GM19468 (cell line): ENCODE measurements around the gene CRHR1.
"Not testable (repeated sequence)": the region's sequence is repeated elsewhere in the genome, so short reads cannot be mapped to it uniquely, and the experiment has no call there.

Experiments
- ATAC-seq: cut with Tn5 transposase; IDR thresholded peaks from one replicate; pipeline ENCODE4 v1.9.1; 2021; ENCODE audit warnings: mild to moderate bottlenecking, moderate library complexity, moderate number of reproducible peaks; ENCODE audit not compliant: unreplicated experiment; ENCODE audit errors: extremely low read depth

Gene CRHR1

DNA sequence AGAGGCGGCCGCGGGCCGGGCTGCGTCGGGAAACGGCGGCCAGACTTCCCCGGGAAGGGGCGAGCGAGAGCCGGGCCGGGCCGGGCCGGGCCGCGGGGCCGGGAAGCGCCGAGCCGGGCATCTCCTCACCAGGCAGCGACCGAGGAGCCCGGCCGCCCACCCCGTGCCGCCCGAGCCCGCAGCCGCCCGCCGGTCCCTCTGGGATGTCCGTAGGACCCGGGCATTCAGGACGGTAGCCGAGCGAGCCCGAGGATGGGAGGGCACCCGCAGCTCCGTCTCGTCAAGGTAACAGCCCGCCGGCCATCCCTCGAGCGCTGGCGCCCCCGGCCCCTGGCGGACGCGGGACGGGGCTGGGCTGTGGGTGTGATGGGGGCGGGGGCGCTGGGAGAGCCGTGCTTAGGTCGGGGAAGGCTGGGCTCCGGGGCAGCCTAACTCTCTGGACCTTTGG is at the start of gene CRHR1:
TSS of gene CRHR1 (plus strand) at position 28 of the 448 bp plus-strand sequence. CDS start at position 253, 225 bp downstream.
- no peak for ATAC-seq

DNA sequence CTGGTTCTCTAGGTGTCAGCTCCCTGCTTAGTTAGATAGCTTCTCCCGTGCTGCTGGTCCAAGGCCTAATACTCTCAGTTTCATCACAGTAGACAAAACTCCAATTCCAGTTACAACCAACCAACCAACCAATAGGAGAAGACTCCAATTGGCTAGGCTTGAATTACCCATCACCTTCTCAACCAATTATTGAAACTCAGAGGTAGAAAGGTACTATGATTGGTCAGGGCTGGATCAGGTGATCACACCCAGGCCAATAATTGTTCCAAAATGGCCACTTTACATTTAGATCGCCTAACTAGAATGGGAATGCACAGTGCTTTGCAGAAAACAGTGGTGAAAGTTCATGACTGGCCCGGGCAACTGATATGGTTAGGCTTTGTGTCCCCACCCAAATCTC is 49.5 kb upstream of the CRHR1 start:
- ATAC-seq, result no peak

GRCh38 chr17:45735488-45735887 is 48.6 kb upstream of the CRHR1 start:
- no peak for ATAC-seq

DNA sequence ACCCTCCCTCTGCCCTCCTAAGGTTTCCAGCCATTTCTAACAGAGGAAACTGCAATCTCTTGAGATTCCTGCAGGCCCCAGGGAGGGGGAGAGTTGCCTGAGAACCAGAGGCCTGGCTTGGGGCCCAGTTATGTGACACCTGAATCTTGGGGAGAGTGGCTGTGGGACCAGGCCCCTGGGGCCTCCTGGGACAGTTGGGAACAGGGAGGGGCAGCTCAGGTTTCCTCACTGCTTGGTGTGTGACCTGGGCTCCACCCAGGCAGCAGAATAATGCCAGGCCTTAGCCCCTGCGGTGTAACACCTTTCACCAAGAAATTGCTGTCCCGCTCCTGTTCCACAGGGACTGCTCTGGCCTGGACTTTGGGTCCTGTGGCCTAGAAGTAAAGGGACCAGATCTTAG is 44.3 kb upstream of the CRHR1 start:
- no peak for ATAC-seq

DNA sequence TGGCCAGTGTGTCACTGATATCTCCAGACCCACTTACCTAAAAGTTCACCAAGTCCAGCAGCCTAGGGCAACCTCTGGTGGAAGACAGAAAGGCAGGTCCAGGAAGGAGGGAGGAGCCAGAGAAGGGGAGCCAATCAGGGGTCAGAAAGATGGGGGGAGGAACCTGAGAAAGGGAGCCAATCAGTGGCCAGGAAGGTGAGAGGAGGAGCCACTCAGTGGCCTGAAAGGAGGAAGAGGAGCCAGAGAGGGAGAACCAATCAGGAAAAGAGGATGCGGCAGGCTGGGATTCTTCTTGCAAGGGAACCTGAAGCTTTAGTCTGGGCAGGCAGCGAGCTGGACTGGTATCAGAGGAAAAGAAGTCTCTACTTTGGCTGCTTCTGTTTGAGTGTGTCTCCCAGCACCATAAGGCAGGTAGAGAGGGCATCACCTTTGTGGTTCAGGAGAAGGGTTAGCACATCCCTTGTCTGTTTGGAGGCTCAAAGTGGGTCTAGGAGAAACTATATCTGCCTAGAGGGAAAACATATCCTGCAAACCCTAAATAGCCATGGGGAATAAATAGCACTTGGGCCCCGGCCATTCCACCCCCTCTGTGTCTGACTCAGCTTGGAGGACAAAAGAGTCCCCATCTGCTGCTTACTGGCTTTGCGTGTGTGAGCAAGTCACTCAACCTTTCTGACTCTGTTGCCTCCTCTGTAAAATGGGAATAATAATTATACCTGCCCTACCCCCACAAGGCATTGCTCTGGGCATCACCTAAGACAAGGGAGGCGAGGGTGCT is 43.4 kb upstream of the CRHR1 start:
- ATAC-seq, result no peak

DNA sequence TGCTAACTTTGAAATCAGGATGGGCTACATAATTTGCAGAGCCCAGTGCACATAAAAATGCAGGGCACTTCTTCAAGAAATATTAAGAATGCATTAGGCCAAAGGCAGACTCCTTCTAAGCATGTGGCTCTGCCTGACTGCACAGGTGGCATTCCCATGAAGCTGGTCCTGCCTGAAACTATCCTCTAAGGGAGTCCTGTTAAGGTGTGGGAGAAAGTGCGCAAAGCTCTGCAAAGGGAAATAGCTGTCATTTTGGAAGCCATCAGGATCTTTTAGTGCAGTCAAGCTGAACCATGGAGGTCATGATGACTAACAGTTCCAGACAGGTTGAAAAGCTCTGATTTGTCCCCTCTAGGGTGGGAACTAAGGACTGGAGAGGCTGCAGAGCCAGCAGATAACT is 41.9 kb upstream of the CRHR1 start:
- no peak for ATAC-seq

GRCh38 chr17:45743626-45744326 is 40.3 kb upstream of the CRHR1 start:
- no peak for ATAC-seq

DNA sequence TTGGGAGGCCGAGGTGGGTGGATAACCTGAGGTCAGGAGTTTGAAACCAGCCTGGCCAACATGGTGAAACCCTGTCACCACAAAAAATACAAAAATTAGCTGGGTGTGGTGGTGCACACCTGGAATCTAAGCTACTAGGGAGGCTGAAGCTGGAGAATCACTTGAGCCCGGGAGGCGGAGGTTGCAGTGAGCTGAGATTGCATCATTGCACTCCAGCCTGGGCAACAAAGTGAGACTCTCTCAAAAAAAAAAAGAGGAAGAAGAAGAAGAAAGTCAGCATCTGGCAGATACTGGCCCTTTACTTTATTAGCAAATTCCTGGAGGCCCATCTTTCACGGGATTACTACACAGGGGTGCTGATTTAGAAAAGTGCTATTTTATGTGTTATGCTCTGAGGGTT is 39.3 kb upstream of the CRHR1 start:
- not testable (repeated sequence) for ATAC-seq

DNA sequence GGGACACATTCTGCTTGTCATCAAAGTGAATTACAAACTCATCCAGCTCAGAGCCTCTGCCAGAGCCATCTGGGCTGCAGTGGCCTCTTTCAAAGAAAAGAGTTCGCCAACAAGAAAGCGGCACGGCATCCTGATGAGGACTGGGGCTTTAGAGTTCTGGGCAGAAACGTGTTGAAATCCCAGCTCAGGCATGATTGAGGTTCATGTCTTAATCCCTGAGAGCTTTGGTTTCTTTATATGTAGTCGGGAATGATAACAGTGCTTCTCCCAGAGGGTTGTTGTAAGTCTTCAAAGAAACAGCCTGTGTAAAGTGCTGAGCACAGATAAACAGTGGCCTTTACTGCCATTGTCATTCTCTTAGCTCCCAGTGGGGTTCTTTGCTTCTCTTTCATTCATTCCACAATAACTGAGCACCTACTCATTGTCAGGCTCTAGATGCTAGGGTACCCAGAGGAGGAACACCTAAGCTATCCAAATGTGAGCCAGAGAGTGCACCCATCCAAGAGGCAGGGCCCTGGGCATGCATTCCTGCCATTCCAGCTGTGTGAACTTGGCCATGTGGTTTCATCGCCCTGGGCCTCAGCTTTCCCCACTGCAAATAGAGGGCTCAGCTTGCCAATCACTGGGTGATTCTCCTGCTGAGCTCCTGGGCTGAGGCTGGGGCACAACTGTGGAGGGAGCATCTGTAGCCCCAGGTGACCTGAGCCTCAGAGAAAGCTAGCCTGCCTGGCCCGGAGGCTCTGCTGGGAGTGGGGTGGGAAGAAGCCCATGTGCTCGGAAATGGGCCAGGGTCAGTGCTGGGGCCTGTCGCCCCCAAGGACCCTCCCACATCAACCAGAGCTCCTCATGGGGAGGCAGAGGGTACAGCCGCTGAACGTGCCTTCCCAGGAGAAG is 38.3 kb upstream of the CRHR1 start:
- ATAC-seq, result no peak

GRCh38 chr17:45747911-45748310 is 36.2 kb upstream of the CRHR1 start:
- no peak for ATAC-seq

DNA sequence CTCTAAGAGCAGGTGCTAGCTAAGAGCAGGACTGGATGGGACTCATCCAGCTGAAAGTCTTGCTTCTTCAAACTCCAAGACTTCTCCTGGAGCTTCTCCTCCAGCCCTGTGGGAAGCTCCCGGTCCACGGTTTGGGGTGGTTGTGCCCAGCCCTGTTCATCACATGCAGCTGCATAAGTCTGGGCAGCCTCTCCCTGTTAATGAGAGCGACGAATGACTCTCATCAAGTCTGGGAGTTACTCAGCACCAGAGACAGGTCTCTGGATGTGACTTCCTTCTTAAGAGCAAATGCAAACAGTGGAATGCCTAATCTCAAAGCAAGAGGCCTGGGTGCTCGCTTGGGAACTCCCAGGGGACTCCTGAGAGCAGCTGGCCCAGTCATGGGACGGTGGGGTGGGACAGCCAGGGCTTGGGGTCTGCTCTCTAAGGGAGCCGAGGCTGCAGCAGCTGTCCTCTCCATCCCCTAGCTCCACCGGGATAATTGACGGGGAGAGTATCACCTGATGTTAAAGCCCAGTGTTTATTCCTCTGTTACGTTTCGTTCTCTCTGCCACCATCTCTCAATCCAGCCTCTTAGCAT is 35.3 kb upstream of the CRHR1 start:
- no peak for ATAC-seq

DNA sequence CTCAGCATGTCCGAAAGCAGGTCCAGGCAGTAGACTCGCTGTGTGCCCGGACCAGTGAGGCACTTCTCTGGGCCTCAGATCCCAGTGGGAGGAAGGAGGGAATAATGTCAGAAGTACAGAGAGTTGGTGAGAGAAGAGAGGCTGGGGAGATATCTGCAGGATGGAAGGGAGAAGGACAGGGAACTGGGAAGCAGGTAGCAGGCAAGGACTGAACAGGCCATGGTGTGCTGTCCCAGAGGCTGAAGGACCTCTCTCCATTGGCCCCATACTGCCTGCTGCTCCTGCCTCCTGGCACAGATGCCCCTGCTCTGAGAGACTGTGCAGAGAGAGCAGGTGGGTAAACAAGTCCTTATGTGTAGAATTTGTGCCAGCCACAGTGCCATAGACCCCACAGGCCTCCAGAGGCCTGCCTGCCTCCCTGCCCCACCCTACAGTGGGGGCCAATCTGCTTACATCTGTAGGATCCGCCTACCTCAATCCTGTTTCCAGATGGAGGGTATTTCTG is 34.2 kb upstream of the CRHR1 start:
- ATAC-seq, result no peak

GRCh38 chr17:45750779-45751440 is 33.2 kb upstream of the CRHR1 start:
- no peak for ATAC-seq

DNA sequence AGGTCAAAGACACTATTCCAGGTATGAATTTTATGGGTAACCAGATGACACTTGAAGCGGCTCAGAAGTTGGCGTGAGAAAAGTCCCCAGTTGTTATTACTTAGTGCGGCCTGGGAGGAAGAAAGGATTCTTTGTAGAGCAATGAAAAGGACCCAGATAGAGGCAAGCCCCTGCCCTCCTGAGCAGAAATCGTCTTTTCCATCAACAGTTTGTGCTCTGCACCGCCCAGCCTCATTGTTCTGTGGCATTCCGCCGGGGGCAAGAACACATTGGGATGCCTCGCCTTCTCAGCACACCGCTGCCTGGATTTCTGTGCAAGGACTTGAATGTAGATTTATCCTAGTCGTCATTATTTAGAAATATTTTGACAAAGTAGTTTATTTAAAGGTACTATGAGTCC is 32.7 kb upstream of the CRHR1 start:
- ATAC-seq, result no peak

- no peak for ATAC-seq
Observed at GRCh38 chr17:45752246-45752645, 31.9 kb upstream of the CRHR1 start.

DNA sequence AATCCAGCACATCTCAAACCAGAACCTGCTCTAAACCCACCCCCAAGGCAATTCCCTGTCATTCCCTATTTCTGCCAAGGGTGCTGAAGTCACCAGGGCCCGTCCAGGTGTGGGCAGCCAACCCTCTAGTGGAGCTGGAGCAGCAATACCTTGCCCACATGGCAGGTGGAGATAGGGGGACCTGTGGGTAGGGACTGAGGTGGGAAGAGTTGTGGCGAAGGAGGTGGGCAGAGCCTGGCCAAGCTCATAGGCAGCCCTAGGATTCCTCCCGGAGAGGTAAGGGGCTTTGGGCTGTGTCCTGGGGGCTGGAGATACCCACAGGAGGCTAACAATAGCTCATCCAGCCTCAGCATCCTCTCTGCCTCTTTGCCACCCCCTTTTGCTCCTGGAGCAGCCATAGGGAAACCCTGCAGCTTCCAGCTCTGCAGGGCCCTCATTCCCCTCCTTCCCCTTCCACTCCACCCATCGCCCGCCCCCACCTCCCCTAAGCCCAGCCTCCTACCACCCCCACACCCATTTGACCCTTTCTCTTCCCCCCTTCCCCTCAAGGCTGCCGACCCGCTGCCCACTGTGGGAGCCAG is 30.4 kb upstream of the CRHR1 start:
- no peak for ATAC-seq

DNA sequence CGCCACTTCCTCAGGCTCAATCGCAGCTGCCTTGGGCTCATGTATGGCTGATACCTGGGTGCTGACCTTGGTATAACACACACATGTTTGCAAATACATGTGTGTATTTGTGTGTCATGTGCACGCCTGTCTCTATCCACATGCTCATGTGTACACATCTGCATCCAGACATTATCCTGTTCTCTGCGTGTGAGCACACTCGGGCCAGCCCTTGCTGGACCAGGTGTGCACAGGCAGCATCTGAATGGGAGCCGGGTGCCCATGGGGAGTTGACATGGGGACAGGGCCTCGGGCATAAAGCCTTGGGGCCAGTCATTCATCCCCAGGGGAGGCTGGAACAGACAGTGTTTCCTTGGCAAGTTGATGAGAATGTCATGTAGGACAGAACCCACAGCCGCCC is 29.1 kb upstream of the CRHR1 start:
- ATAC-seq, result no peak

DNA sequence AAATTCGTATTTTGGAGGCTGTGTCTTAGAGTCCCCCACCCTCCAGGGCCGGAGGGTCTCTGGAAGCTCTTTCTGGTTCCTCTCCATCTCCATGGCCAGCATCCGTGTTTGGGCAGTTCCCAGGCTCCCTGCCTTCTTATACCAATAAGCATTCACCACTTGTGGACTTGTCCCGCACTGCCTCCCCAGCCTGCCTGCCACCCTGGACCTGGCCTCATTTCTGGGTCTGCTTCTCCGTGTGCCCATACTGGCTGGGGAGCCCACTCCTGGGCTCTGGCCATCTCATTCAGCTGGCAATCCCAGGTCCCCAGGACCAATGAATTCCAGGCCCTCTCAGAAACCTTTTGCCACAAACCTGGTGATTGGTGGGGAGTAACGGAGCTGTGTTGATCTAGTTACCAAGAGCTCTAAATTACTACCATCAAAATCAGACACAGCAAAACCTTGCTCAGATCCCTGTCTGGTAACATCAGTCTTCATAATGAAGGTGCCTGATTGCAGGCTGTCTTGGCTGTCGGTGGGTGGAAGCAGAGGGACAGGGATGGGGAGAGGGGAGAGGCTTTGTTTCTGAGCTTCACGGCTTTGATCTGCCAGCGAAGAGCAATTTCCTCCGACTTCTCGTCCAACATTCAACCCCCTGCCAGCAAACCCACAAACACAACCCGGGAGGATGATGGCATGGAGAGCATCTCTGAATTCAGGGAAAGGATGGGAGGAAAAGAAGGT is 27.7 kb upstream of the CRHR1 start:
- ATAC-seq, result no peak
